GM13976 (cell line): ENCODE data around the gene ADRA1B.

Experiments used
- DNase-seq: peaks from one replicate; pipeline ENCODE4 v3.0.0; 2012; ENCODE audit warnings: low spot score
- in situ Hi-C: fragments of 300-500 bp; cut with MboI; formaldehyde crosslinking; loops from one replicate; pipeline ENCODE4 v1.12.0; 2022; ENCODE audit warnings: low sequenced_read_pairs, mixed read lengths, inconsistent platforms; ENCODE audit not compliant: unreplicated experiment
- TF ChIP-seq, protein P1 (sequence below): IDR thresholded peaks from 2 replicates; pipeline ENCODE4 v1.5.1; 2012; ENCODE audit warnings: borderline replicate concordance, mild to moderate bottlenecking; ENCODE audit not compliant: insufficient read depth; ENCODE audit errors: extremely low read depth, missing control alignments, control extremely low read depth

The ADRA1B gene

GRCh38 chr5:159910207-159910842 lies 6.0 kb upstream of the ADRA1B start:
- DNase-seq: no peak
- in situ Hi-C loops: loop anchor here (10.0 kb wide), 1 partner anchor 466 kb away; no protein-coding TSS in a partner anchor
- TF ChIP-seq, protein P1, sequence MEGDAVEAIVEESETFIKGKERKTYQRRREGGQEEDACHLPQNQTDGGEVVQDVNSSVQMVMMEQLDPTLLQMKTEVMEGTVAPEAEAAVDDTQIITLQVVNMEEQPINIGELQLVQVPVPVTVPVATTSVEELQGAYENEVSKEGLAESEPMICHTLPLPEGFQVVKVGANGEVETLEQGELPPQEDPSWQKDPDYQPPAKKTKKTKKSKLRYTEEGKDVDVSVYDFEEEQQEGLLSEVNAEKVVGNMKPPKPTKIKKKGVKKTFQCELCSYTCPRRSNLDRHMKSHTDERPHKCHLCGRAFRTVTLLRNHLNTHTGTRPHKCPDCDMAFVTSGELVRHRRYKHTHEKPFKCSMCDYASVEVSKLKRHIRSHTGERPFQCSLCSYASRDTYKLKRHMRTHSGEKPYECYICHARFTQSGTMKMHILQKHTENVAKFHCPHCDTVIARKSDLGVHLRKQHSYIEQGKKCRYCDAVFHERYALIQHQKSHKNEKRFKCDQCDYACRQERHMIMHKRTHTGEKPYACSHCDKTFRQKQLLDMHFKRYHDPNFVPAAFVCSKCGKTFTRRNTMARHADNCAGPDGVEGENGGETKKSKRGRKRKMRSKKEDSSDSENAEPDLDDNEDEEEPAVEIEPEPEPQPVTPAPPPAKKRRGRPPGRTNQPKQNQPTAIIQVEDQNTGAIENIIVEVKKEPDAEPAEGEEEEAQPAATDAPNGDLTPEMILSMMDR: no peak

DNA sequence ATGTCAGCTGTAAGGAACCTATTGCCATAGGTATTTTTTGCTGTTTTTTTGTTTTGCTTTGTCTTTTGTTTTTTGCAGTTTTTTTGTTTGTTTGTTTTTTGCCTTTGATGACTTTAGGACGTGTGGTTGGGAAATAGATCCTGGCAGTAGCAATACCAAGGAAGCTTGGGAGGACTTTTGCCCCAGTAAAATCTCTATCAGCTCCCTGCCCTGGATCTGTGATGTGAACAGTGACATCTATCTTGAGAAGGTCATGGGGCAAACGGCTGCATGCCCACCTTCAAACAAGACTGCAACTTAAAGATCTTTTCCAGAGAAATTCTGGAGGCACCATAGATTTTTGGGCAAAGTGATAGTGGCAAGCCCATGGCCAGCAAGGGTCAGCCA lies 5.4 kb upstream of the ADRA1B start:
- no peak for DNase-seq
- TF ChIP-seq, protein P1: no peak

GRCh38 chr5:159911349-159911748 lies 4.9 kb upstream of the ADRA1B start:
- no peak for DNase-seq
- in situ Hi-C loops: loop anchor here (10.0 kb wide), 1 partner anchor 467 kb away; no protein-coding TSS in a partner anchor
- TF ChIP-seq, protein P1: no peak

More for the DNA sequence above, 5.4 kb upstream of the ADRA1B start:
- in situ Hi-C loops: loop anchor here (10.0 kb wide), 1 partner anchor 466 kb away; no protein-coding TSS in a partner anchor

DNA sequence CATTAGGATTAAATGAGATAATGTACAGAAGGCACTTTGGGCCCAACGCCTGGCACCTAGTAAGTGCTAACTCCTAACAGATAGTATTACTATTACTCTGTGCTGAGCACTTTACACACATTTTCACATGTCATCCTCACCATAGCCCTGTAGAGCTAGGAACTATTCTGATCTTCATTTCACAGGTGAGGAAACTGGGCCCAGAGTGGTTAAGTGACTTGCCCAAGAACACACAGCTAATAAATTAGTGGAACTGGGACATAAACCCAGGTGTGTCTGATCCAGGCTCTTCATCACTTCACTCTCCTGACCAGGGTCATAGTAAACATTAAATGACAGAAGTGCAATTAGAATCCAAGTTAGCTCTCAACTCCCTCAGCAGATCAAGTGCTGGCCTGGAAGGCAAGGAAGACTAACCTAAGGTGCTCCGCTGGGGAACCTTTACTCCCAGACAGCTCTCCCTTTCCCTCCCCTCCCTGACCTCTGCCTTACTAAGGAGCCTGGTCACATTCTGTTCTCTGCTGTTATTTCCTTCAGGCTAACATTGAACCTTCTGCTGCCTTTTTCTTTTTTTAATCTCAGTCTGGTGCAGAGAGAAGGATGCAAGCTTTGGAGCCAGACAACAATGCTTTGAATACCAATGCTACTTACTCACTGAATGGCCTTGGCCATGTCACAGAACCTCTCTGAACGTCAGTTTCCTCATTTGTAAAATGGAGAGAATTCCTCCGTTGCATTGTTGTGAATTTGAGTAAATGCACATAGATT lies 4.1 kb upstream of the ADRA1B start:
- in situ Hi-C loops: loop anchor here (10.0 kb wide), 1 partner anchor 467 kb away; no protein-coding TSS in a partner anchor
- no peak for DNase-seq
- TF ChIP-seq, protein P1: no peak

DNA sequence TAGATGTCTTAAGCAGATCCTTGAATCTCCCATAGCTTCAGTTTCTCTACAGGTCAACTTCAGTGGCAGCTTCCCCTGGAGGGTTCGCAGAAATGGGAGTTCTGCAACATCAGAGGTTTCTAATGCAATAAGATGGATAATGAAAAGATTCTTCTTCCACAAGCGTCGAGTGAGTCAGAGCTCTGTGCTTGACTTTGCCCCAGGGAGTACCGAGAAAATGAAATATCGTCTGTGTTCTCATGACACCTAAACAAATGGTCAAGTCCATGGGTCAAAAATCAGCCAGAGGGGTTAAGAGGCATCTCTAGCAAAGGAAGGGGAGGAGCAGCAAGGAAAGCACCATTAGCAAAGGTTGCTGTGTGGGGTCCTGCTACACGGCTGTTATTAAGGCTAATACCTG lies 3.2 kb upstream of the ADRA1B start:
- in situ Hi-C loops: loop anchor here (10.0 kb wide), 1 partner anchor 468 kb away; no protein-coding TSS in a partner anchor
- DNase-seq: no peak

DNA sequence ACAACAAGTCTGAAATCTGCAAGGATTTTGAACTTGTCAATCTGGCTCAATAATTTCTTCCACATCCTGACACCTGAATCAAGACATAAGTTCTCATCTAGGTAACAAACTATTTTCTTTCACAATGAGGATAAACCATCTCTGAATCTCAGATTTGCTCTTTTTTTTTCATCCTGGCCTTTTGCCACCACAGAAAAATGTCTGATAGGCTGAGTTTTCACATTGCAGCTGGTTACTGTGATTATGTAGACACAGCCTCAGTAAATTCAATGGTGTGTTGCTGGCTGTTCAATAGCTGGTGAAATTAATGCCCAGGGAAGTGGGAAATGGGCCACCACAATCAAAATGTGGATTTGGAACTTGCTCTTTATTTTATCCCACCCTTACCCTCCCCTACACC lies 2.8 kb upstream of the ADRA1B start:
- in situ Hi-C loops: loop anchor here (10.0 kb wide), 1 partner anchor 469 kb away; no protein-coding TSS in a partner anchor
- DNase-seq: no peak
- TF ChIP-seq, protein P1: no peak

More for the DNA sequence above, 3.2 kb upstream of the ADRA1B start:
- TF ChIP-seq, protein P1: no peak
